H1 (cell line): ENCODE results near the gene TRIM40.

ENCODE experiments used
- EP300 ChIP-seq, 2 experiments: IDR thresholded peaks; 1 replicate in 1 of 2; 2 replicates in 1 of 2; pipeline ENCODE4 v1.6.1; 2011 to 2012; ENCODE audit warnings: low read depth in 2 of 2, low read length in 2 of 2, mild to moderate bottlenecking in 2 of 2, borderline replicate concordance in 1 of 2, inconsistent platforms in 1 of 2, moderate library complexity in 1 of 2
- EZH2 ChIP-seq: fragments of 200-600 bp; sonication (generic); IDR thresholded peaks from 2 replicates; pipeline ENCODE4 v1.7.1; 2012; ENCODE audit warnings: low read depth, mild to moderate bottlenecking, moderate library complexity, low read length, inconsistent platforms; ENCODE audit not compliant: severe bottlenecking
- GABPA ChIP-seq: IDR thresholded peaks from 2 replicates; pipeline ENCODE4 v1.6.1; 2011; ENCODE audit warnings: mild to moderate bottlenecking, low read length, moderate library complexity, borderline replicate concordance; ENCODE audit not compliant: insufficient read depth
- KDM5A ChIP-seq: fragments of 200-600 bp; IDR thresholded peaks from 2 replicates; pipeline ENCODE4 v1.7.1; 2012; ENCODE audit warnings: mild to moderate bottlenecking, low read length, inconsistent platforms, mixed read lengths
- POLR2AphosphoS5 ChIP-seq: IDR thresholded peaks from 2 replicates; pipeline ENCODE4 v1.6.1; 2011; ENCODE audit warnings: low read depth, low read length
- RBBP5 ChIP-seq: IDR thresholded peaks from 2 replicates; pipeline ENCODE4 v1.7.1; 2012; ENCODE audit warnings: low read depth, mild to moderate bottlenecking, inconsistent platforms, low read length, moderate library complexity, borderline replicate concordance
- RXRA ChIP-seq: IDR thresholded peaks from 2 replicates; pipeline ENCODE4 v1.6.1; 2011; ENCODE audit warnings: low read depth, mild to moderate bottlenecking, low read length, moderate library complexity; ENCODE audit not compliant: insufficient read depth
- SRF ChIP-seq: IDR thresholded peaks from 2 replicates; pipeline ENCODE4 v1.6.1; 2011; ENCODE audit warnings: mild to moderate bottlenecking, low read depth, low read length, moderate library complexity
- TCF12 ChIP-seq: IDR thresholded peaks from 2 replicates; pipeline ENCODE4 v1.6.1; 2011; ENCODE audit warnings: low read depth, mild to moderate bottlenecking, low read length
- TF ChIP-seq, protein P1 (sequence below), 3 experiments: IDR thresholded peaks; 1 replicate in 2 of 3; 2 replicates in 1 of 3; pipeline versions ENCODE4 v1.5.1 to v1.6.1; 2011; ENCODE audit warnings: low read length in 3 of 3, mild to moderate bottlenecking in 3 of 3, inconsistent platforms in 2 of 3, low read depth in 1 of 3, moderate library complexity in 1 of 3; ENCODE audit not compliant: insufficient read depth in 1 of 3; ENCODE audit errors: control extremely low read depth in 1 of 3

DNA sequence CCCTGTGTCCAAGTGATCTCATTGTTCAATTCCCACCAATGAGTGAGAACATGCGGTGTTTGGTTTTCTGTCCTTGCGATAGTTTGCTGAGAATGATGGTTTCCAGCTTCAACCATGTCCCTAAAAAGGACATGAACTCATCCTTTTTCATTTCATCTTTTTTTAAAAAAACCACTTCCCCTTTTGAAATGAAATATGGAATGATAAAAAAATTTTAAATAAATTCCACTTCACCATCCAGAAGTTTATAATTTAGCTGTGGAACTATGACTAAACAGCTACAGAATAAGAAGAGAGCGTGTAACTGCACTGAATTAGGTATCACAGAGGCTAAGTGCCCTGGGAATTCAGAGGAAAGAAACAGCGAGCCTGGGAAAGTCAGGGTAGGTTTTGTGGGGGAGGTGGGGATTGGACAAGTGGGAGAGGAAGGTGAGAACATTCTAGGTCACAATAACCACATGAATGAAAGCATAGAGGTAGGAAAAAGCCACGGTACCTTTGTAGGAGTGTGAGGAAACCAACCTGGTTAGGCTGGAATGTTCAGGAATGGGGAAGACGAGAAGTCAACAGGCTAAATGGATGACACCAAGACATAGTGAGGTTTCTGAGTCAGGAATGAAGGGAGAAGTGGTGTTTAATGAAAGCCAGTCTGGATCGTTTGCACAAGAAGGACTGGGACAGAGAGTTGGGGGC lies 14.1 kb downstream of the TRIM40 start:
- TF ChIP-seq GABPA, result no peak
- no peak for TF ChIP-seq EP300 (IDR thresholded peaks at IDR 0.05; ENCODE audit: borderline replicate concordance in 1 of 2, low read depth in 2 of 2, low read length in 2 of 2)
- no peak for TF ChIP-seq POLR2AphosphoS5
- TF ChIP-seq, protein P1, sequence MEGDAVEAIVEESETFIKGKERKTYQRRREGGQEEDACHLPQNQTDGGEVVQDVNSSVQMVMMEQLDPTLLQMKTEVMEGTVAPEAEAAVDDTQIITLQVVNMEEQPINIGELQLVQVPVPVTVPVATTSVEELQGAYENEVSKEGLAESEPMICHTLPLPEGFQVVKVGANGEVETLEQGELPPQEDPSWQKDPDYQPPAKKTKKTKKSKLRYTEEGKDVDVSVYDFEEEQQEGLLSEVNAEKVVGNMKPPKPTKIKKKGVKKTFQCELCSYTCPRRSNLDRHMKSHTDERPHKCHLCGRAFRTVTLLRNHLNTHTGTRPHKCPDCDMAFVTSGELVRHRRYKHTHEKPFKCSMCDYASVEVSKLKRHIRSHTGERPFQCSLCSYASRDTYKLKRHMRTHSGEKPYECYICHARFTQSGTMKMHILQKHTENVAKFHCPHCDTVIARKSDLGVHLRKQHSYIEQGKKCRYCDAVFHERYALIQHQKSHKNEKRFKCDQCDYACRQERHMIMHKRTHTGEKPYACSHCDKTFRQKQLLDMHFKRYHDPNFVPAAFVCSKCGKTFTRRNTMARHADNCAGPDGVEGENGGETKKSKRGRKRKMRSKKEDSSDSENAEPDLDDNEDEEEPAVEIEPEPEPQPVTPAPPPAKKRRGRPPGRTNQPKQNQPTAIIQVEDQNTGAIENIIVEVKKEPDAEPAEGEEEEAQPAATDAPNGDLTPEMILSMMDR (IDR thresholded peaks at IDR 0.05; ENCODE audit: control extremely low read depth in 1 of 3, insufficient read depth in 1 of 3, low read depth in 1 of 3, low read length in 3 of 3), result no peak
- TF ChIP-seq TCF12, result no peak
- TF ChIP-seq SRF, result no peak
- no peak for TF ChIP-seq EZH2
- no peak for TF ChIP-seq RXRA
- no peak for TF ChIP-seq KDM5A
- TF ChIP-seq RBBP5, result no peak
